H9 (cell line): ENCODE results near the gene RLN1. TPM values are rescaled to one million over a fixed set of nuclear protein-coding genes. Genes with fewer than 3 reads are reported as not detected.
A peak's percentile ranks its signal among the peaks of the same experiment; 100 is the strongest.

Experiments used
- DNase-seq: peaks from one replicate; pipeline ENCODE4 v3.0.0-alpha.2; 2017
- H2AFZ ChIP-seq: one replicate; pipeline ENCODE4 v1.6.1; 2013; ENCODE audit warnings: mild to moderate bottlenecking, low read length, control low read depth, moderate library complexity
- H2AK5ac ChIP-seq: 2 replicates; pipeline ENCODE4 v1.6.1; 2013; ENCODE audit warnings: low read length, control low read depth, mixed read lengths; ENCODE audit not compliant: insufficient read length
- H2BK120ac ChIP-seq: one replicate; pipeline ENCODE4 v1.6.1; 2013; ENCODE audit warnings: low read depth, mild to moderate bottlenecking, low read length, control low read depth, inconsistent platforms; ENCODE audit not compliant: poor library complexity, severe bottlenecking
- H2BK12ac ChIP-seq: 2 replicates; pipeline ENCODE4 v1.6.1; 2013; ENCODE audit warnings: low read length, control low read depth, mixed read lengths, low read depth; ENCODE audit not compliant: insufficient read length
- H2BK15ac ChIP-seq: 2 replicates; pipeline ENCODE4 v1.6.1; 2013; ENCODE audit warnings: low read depth, low read length, control low read depth
- H2BK20ac ChIP-seq: one replicate; pipeline ENCODE4 v1.6.1; 2013; ENCODE audit warnings: low read depth, mild to moderate bottlenecking, low read length, control low read depth, inconsistent platforms; ENCODE audit not compliant: poor library complexity, severe bottlenecking
- H2BK5ac ChIP-seq: 2 replicates; pipeline ENCODE4 v1.6.1; 2013; ENCODE audit warnings: low read length, control low read depth, mixed read lengths; ENCODE audit not compliant: insufficient read length
- H3K14ac ChIP-seq: 2 replicates; pipeline ENCODE4 v1.6.1; 2013; ENCODE audit warnings: low read length, control low read depth; ENCODE audit not compliant: insufficient read depth
- H3K18ac ChIP-seq: 2 replicates; pipeline ENCODE4 v1.6.1; 2013; ENCODE audit warnings: low read depth, mild to moderate bottlenecking, mixed read lengths, low read length, control low read depth; ENCODE audit not compliant: insufficient read length
- H3K23ac ChIP-seq: 2 replicates; pipeline ENCODE4 v1.6.1; 2013; ENCODE audit warnings: low read length, control low read depth, mixed read lengths, low read depth; ENCODE audit not compliant: insufficient read length
- H3K23me2 ChIP-seq: 2 replicates; pipeline ENCODE4 v1.6.1; 2013; ENCODE audit warnings: low read depth, mild to moderate bottlenecking, mixed read lengths, low read length, control low read depth; ENCODE audit not compliant: insufficient read length, poor library complexity, severe bottlenecking
- H3K27ac ChIP-seq: 2 replicates; pipeline ENCODE4 v1.5.1; 2013; ENCODE audit warnings: low read length, control low read depth, mixed read lengths, low read depth; ENCODE audit not compliant: insufficient read length
- H3K27me3 ChIP-seq: 2 replicates; pipeline ENCODE4 v1.6.1; 2013; ENCODE audit warnings: low read length, control low read depth, inconsistent platforms; ENCODE audit not compliant: insufficient read depth
- H3K4ac ChIP-seq: 2 replicates; pipeline ENCODE4 v1.6.1; 2013; ENCODE audit warnings: low read depth, mild to moderate bottlenecking, control low read depth, inconsistent platforms, low read length, moderate library complexity
- H3K4me1 ChIP-seq: 2 replicates; pipeline ENCODE4 v1.6.1; 2013; ENCODE audit warnings: low read length, control low read depth, inconsistent platforms; ENCODE audit not compliant: insufficient read depth
- H3K4me2 ChIP-seq: 2 replicates; pipeline ENCODE4 v1.6.1; 2013; ENCODE audit warnings: low read length, control low read depth, mixed read lengths; ENCODE audit not compliant: insufficient read length, insufficient read depth
- H3K56ac ChIP-seq: 2 replicates; pipeline ENCODE4 v1.6.1; 2013; ENCODE audit warnings: low read depth, mild to moderate bottlenecking, mixed read lengths, low read length, control low read depth; ENCODE audit not compliant: insufficient read length
- H3K79me1 ChIP-seq: 2 replicates; pipeline ENCODE4 v1.6.1; 2013; ENCODE audit warnings: low read depth, mild to moderate bottlenecking, moderate library complexity, low read length, control low read depth, inconsistent platforms; ENCODE audit not compliant: insufficient read depth, poor library complexity, severe bottlenecking
- H3K79me2 ChIP-seq: 2 replicates; pipeline ENCODE4 v1.6.1; 2013; ENCODE audit warnings: low read length, control low read depth, inconsistent platforms; ENCODE audit not compliant: insufficient read depth
- H3K9ac ChIP-seq: 2 replicates; pipeline ENCODE4 v1.6.1; 2013; ENCODE audit warnings: low read length, control low read depth, mixed read lengths; ENCODE audit not compliant: insufficient read length; ENCODE audit errors: extremely low read depth
- H3K9me3 ChIP-seq: one replicate; pipeline ENCODE4 v1.6.1; 2013; ENCODE audit warnings: low read depth, low read length, inconsistent platforms; ENCODE audit not compliant: control insufficient read depth
- H3T11ph ChIP-seq: one replicate; pipeline ENCODE4 v1.6.1; 2013; ENCODE audit warnings: mild to moderate bottlenecking, low read length, control low read depth, inconsistent platforms
- H4K20me1 ChIP-seq: one replicate; pipeline ENCODE4 v1.6.1; 2013; ENCODE audit not compliant: control insufficient read depth, insufficient read length, insufficient read depth
- H4K5ac ChIP-seq: 2 replicates; pipeline ENCODE4 v1.6.1; 2013; ENCODE audit warnings: low read depth, mild to moderate bottlenecking, mixed read lengths, low read length, control low read depth; ENCODE audit not compliant: insufficient read length
- H4K8ac ChIP-seq: replicated peaks from 2 replicates; pipeline ENCODE4 v1.6.1; 2013; ENCODE audit warnings: low read length, control low read depth, mixed read lengths, low read depth; ENCODE audit not compliant: insufficient read length
- H4K91ac ChIP-seq: 2 replicates; pipeline ENCODE4 v1.6.1; 2013; ENCODE audit warnings: low read depth, mild to moderate bottlenecking, moderate library complexity, mixed read lengths, low read length, control low read depth; ENCODE audit not compliant: insufficient read length
- H3K27ac Mint-ChIP-seq, 3 experiments: 2 replicates in 2 of 3; 3 replicates in 1 of 3; pipeline ENCODE4 v1.8.0; 2020 to 2021; ENCODE audit warnings: mixed read lengths in 3 of 3, mild to moderate bottlenecking in 1 of 3, moderate library complexity in 1 of 3
- H3K27me3 Mint-ChIP-seq: 2 replicates; pipeline ENCODE4 v1.8.0; 2021; ENCODE audit warnings: low read depth, mild to moderate bottlenecking, moderate library complexity, mixed read lengths
- H3K36me3 Mint-ChIP-seq, 3 experiments: 2 replicates in 2 of 3; 3 replicates in 1 of 3; pipeline ENCODE4 v1.8.0; 2020 to 2021; ENCODE audit warnings: low read depth in 3 of 3, mixed read lengths in 3 of 3; ENCODE audit not compliant: insufficient read depth in 1 of 3
- H3K4me1 Mint-ChIP-seq, 2 experiments: 2 replicates each; pipeline ENCODE4 v1.8.0; 2020; ENCODE audit warnings: mixed read lengths in 2 of 2
- H3K4me3 Mint-ChIP-seq, 2 experiments: 2 replicates in 1 of 2; 3 replicates in 1 of 2; pipeline ENCODE4 v1.8.0; 2020 to 2021; ENCODE audit warnings: mild to moderate bottlenecking in 2 of 2, mixed read lengths in 2 of 2, moderate library complexity in 1 of 2
- H3K9me3 Mint-ChIP-seq, 2 experiments: 2 replicates in 1 of 2; 3 replicates in 1 of 2; pipeline ENCODE4 v1.8.0; 2020; ENCODE audit warnings: mild to moderate bottlenecking in 2 of 2, mixed read lengths in 2 of 2, moderate library complexity in 1 of 2
- WGBS: extraction: QIAGEN DNeasy Blood & Tissue Kit; methylation state at CpG from one replicate; pipeline ENCODE4 v1.1.7; 2013; ENCODE audit warnings: missing lambda C conversion rate, low lambda C conversion rate, mixed read lengths; ENCODE audit not compliant: insufficient read length; ENCODE audit errors: extremely low coverage; 5-methylcytosine and 5-hydroxymethylcytosine counted together
- total RNA-seq: library from RNA; stranded (reverse); gene quantifications from 2 replicates; pipeline ENCODE4 v1.2.1, GENCODE V29; 2021
- TF ChIP-seq, protein P1 (sequence below): fragments of 200-600 bp; sonication (generic); conservative IDR thresholded peaks from 3 replicates; pipeline ENCODE4 v1.8.0; 2021; ENCODE audit warnings: antibody characterized with exemption, mild to moderate bottlenecking

Gene RLN1
- total RNA-seq, 1 experiment from 2014 or later: 0.52 TPM

GRCh38 chr9:5375790-5376477, 36.3 kb upstream of the RLN1 start:
- H3K4me2 ChIP-seq: no peak overlapping the region
- no peaks in the 10 kb centered on the region for H3K27me3 ChIP-seq
- H4K20me1 ChIP-seq: no peaks in the 10 kb centered on the region
- H3K4me1 ChIP-seq: no peaks in the 10 kb centered on the region
- H3K27ac ChIP-seq: no peak overlapping the region
- H2BK12ac ChIP-seq: no peak overlapping the region
- 0 out of 7 replicates have a peak overlapping the region, but pooled peaks of 1 of the 3 experiments have one; percentile 17 for H3K27ac Mint-ChIP-seq
- H3K79me1 ChIP-seq: no peaks in the 10 kb centered on the region
- H3K4ac ChIP-seq: no peak overlapping the region
- no CpG with 5 or more reads among the region's 6 CpGs for WGBS
- no peak overlapping the region for H2BK15ac ChIP-seq
- no peaks in the 10 kb centered on the region for H3K9me3 ChIP-seq
- no peak overlapping the region for H4K91ac ChIP-seq
- no peak overlapping the region for H3K56ac ChIP-seq
- H2AFZ ChIP-seq: no peak overlapping the region
- no peak for DNase-seq
- no peak overlapping the region for H4K5ac ChIP-seq
- no peak overlapping the region for H3K4me3 Mint-ChIP-seq
- no peaks in the 10 kb centered on the region for H3K27me3 Mint-ChIP-seq
- H3K23ac ChIP-seq: no peak overlapping the region
- no peak overlapping the region for H2BK120ac ChIP-seq
- H3K23me2 ChIP-seq: no peaks in the 10 kb centered on the region
- H3K36me3 Mint-ChIP-seq: no peaks in the 10 kb centered on the region; a peak in 1 of 7 replicates
- no peak overlapping the region for H3T11ph ChIP-seq
- no peak overlapping the region for H4K8ac ChIP-seq
- no peak overlapping the region for H3K14ac ChIP-seq
- no peak overlapping the region for H2AK5ac ChIP-seq
- H3K79me2 ChIP-seq: no peaks in the 10 kb centered on the region
- no peak overlapping the region for H3K9ac ChIP-seq
- H3K9me3 Mint-ChIP-seq: no peaks in the 10 kb centered on the region
- no peak overlapping the region for H3K18ac ChIP-seq
- H2BK5ac ChIP-seq: no peak overlapping the region
- TF ChIP-seq, protein P1, sequence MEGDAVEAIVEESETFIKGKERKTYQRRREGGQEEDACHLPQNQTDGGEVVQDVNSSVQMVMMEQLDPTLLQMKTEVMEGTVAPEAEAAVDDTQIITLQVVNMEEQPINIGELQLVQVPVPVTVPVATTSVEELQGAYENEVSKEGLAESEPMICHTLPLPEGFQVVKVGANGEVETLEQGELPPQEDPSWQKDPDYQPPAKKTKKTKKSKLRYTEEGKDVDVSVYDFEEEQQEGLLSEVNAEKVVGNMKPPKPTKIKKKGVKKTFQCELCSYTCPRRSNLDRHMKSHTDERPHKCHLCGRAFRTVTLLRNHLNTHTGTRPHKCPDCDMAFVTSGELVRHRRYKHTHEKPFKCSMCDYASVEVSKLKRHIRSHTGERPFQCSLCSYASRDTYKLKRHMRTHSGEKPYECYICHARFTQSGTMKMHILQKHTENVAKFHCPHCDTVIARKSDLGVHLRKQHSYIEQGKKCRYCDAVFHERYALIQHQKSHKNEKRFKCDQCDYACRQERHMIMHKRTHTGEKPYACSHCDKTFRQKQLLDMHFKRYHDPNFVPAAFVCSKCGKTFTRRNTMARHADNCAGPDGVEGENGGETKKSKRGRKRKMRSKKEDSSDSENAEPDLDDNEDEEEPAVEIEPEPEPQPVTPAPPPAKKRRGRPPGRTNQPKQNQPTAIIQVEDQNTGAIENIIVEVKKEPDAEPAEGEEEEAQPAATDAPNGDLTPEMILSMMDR: no peak
- H3K4me1 Mint-ChIP-seq: peaks cover 6 to 12% of the 10 kb centered on the region in 2 experiments
- H2BK20ac ChIP-seq: no peak overlapping the region
